ENCODE data around the gene CD84. TPM values are rescaled to one million over a fixed set of nuclear protein-coding genes. Genes with fewer than 3 reads are reported as not detected.
A peak's percentile ranks its signal among the peaks of the same experiment; 100 is the strongest.
"Not testable (repeated sequence)": the region's sequence is repeated elsewhere in the genome, so short reads cannot be mapped to it uniquely, and the experiment has no call there.

Gene CD84
- total RNA-seq, 1 experiment from 2014 or later, result not detected

- DNase-seq (ENCODE audit: low spot score), result not testable (repeated sequence)
Observed at GRCh38 chr1:160517519-160517918, 61.8 kb downstream of the CD84 start.

- not testable (repeated sequence) for DNase-seq (ENCODE audit: low spot score)
Observed at GRCh38 chr1:160515908-160516307, 63.4 kb downstream of the CD84 start.

GRCh38 chr1:160504651-160505050 is 74.6 kb downstream of the CD84 start:
- DNase-seq (ENCODE audit: low spot score), result no peak

- DNase-seq (ENCODE audit: low spot score), result no peak
Observed at GRCh38 chr1:160503087-160503486, 76.2 kb downstream of the CD84 start.

- DNase-seq (ENCODE audit: low spot score), result no peak
Observed at GRCh38 chr1:160500321-160500990, 78.8 kb downstream of the CD84 start.

- DNase-seq (ENCODE audit: low spot score), result no peak
Observed at GRCh38 chr1:160499631-160500030, 79.7 kb downstream of the CD84 start.

GRCh38 chr1:160498301-160499065 is 80.8 kb downstream of the CD84 start:
- not testable (repeated sequence) for DNase-seq (ENCODE audit: low spot score)

- DNase-seq (ENCODE audit: low spot score), result no peak
Observed at GRCh38 chr1:160496334-160496733, 83.0 kb downstream of the CD84 start.

GRCh38 chr1:160494620-160495019 is 84.7 kb downstream of the CD84 start:
- peak; percentile 54 for DNase-seq (ENCODE audit: low spot score)

GRCh38 chr1:160492617-160493016 is 86.7 kb downstream of the CD84 start:
- DNase-seq (ENCODE audit: low spot score), result no peak

- DNase-seq (ENCODE audit: low spot score), result no peak
Observed at GRCh38 chr1:160491981-160492380, 87.3 kb downstream of the CD84 start.

Other genes with a start within 250 kb of the CD84 start
- gene COPA, start 236.2 kb downstream of the CD84 start, total RNA-seq (2014; rRNA removed; shearing (Covaris generic)), result 73.9 and 74.3 TPM in 2 replicates
- gene NCSTN, start 236.1 kb downstream of the CD84 start, total RNA-seq (2014; rRNA removed; shearing (Covaris generic)), result 26.0 and 30.9 TPM in 2 replicates
- gene NHLH1, start 212.4 kb downstream of the CD84 start, total RNA-seq (2014; rRNA removed; shearing (Covaris generic)), result not detected in 2 replicates
- 1.5 and 1.6 TPM in 2 replicates for gene VANGL2, start 178.9 kb downstream of the CD84 start, total RNA-seq (2014; rRNA removed; shearing (Covaris generic))
- not detected in 2 replicates for gene SLAMF6, start 56.2 kb downstream of the CD84 start, total RNA-seq (2014; rRNA removed; shearing (Covaris generic))
- not detected in 2 replicates for gene SLAMF1, start 67.5 kb upstream of the CD84 start, total RNA-seq (2014; rRNA removed; shearing (Covaris generic))
- not detected in 2 replicates for gene CD48, start 132.3 kb upstream of the CD84 start, total RNA-seq (2014; rRNA removed; shearing (Covaris generic))
- not detected in 2 replicates for gene SLAMF7, start 159.8 kb upstream of the CD84 start, total RNA-seq (2014; rRNA removed; shearing (Covaris generic))
- gene LY9, start 216.7 kb upstream of the CD84 start, total RNA-seq (2014; rRNA removed; shearing (Covaris generic)), result not detected in 2 replicates